ENCODE measurements around the gene E2F4. TPM values are rescaled to one million over a fixed set of nuclear protein-coding genes. Genes with fewer than 3 reads are reported as not detected.

Gene E2F4
- total and polyA plus RNA-seq, 2 of the 13 experiments (the other 11 are each of a cell fraction or from before 2014, with no cell fraction given), result 84.8 to 91.2 TPM

GRCh38 chr16:67142342-67142741 lies 49.6 kb upstream of the E2F4 start:
- in situ Hi-C loops (cut with HindIII; ENCODE audit: extremely low pct_ligation_motif_present, low pct_unique_long_range_greater_than_20kb), result no loop called here
- Histone ChIP-seq H3K9me3 (ENCODE audit: low read length) (no peaks in the 10 kb centered on the region), H3K27me3 (ENCODE audit: control insufficient read depth in 1 of 2, insufficient read depth in 2 of 2, low read length in 2 of 2) (no peaks in the 10 kb centered on the region), H3K4me3 (replicated peaks in 1 of 3; ENCODE audit: insufficient read depth in 1 of 3, low read depth in 2 of 3, low read length in 3 of 3) (no peak overlapping the region), H3K79me2 (ENCODE audit: insufficient read depth, low read length) (no peaks in the 10 kb centered on the region), H3K9ac (ENCODE audit: insufficient read depth, low read depth, low read length) (no peak overlapping the region), H3K4me1 (ENCODE audit: insufficient read depth, low read length) (peaks cover 8% of the 10 kb centered on the region), H2AFZ (ENCODE audit: low read length) (no peak overlapping the region), H3K36me3 (replicated peaks in 1 of 2; ENCODE audit: control insufficient read depth in 1 of 2, insufficient read depth in 2 of 2, low read length in 2 of 2) (peaks cover 81 to 99% of the 10 kb centered on the region in 2 experiments), H3K27ac (ENCODE audit: extremely low read length, insufficient read depth, low read length) (no peak overlapping the region), H4K20me1 (ENCODE audit: insufficient read depth, low read length) (no peaks in the 10 kb centered on the region), H3K4me2 (ENCODE audit: low read depth, low read length) (no peak overlapping the region)
- intact Hi-C loops (cut with micrococcal nuclease; ENCODE audit: unreplicated experiment), result no loop called here
- FAIRE-seq (no peak), DNase-seq (ENCODE audit: low spot score) (no peak), ATAC-seq (no peak; the same call in 2 of the 3 replicates)
- POLR2A ChIA-PET, result interaction anchor here (0.5 to 4.1 kb wide), 2 partner anchors 8 to 119 kb away, joined by 4 to 16 read pairs; partner anchors contain the start of gene B3GNT9
- TF ChIP-seq ZNF329 (CRISPR knock-in tag; IDR thresholded peaks at IDR 0.05; ENCODE audit: low read depth), result no peak
- TF ChIP-seq AGO2 (optimal IDR thresholded peaks at IDR 0.05; ENCODE audit: low read depth, low read length), result peak; percentile 94
- TF ChIP-seq HOXA7 (CRISPR knock-in tag; IDR thresholded peaks at IDR 0.05), result no peak
- CTCF ChIA-PET (ENCODE audit: low intra/inter-chr PET ratio, low total read pairs), result no interaction called here
- BruUV-seq (replicated peaks), result no TSS peak
- WGBS (ENCODE audit: low lambda C conversion rate), result 100% methylated on average over 3 of the region's 9 CpGs

- Histone ChIP-seq H3K4me3 (replicated peaks in 1 of 3; ENCODE audit: insufficient read depth in 1 of 3, low read depth in 2 of 3, low read length in 3 of 3) (no peak overlapping the region), H3K27ac (ENCODE audit: extremely low read length, insufficient read depth, low read length) (no peak overlapping the region), H3K79me2 (ENCODE audit: insufficient read depth, low read length) (no peaks in the 10 kb centered on the region), H3K4me2 (ENCODE audit: low read depth, low read length) (no peak overlapping the region), H2AFZ (ENCODE audit: low read length) (no peak overlapping the region), H4K20me1 (ENCODE audit: insufficient read depth, low read length) (peaks cover 9% of the 10 kb centered on the region; the same call in 1 of the 2 replicates), H3K9ac (ENCODE audit: insufficient read depth, low read depth, low read length) (no peak overlapping the region), H3K27me3 (ENCODE audit: control insufficient read depth in 1 of 2, insufficient read depth in 2 of 2, low read length in 2 of 2) (no peaks in the 10 kb centered on the region), H3K9me3 (ENCODE audit: low read length) (no peaks in the 10 kb centered on the region), H3K4me1 (ENCODE audit: insufficient read depth, low read length) (peaks cover 8% of the 10 kb centered on the region), H3K36me3 (replicated peaks in 1 of 2; ENCODE audit: control insufficient read depth in 1 of 2, insufficient read depth in 2 of 2, low read length in 2 of 2) (peaks cover 70 to 91% of the 10 kb centered on the region in 2 experiments)
- ChIA-PET CTCF (ENCODE audit: low intra/inter-chr PET ratio, low total read pairs) (no interaction called here), POLR2A (no interaction called here)
- no TSS peak for BruUV-seq (replicated peaks)
- WGBS (ENCODE audit: low lambda C conversion rate), result 100% methylated on average over 2 of the region's 2 CpGs
- DNase-seq (ENCODE audit: low spot score), result no peak
- intact Hi-C loops (cut with micrococcal nuclease; ENCODE audit: unreplicated experiment), result no loop called here
- in situ Hi-C loops (cut with HindIII; ENCODE audit: extremely low pct_ligation_motif_present, low pct_unique_long_range_greater_than_20kb), result no loop called here
- no peak for FAIRE-seq
- no peak for ATAC-seq
- TF ChIP-seq FOXC1 (CRISPR knock-in tag; IDR thresholded peaks at IDR 0.05; ENCODE audit: borderline replicate concordance) (no peak), ZBTB10 (CRISPR knock-in tag; IDR thresholded peaks at IDR 0.05; ENCODE audit: borderline replicate concordance) (no peak), POLR2A (IDR thresholded peaks at IDR 0.05; ENCODE audit: insufficient read depth in 1 of 2, low read depth in 2 of 2, low read length in 2 of 2) (0 out of 4 replicates have a peak, but pooled peaks of 1 of the 2 experiments have one; percentile 33), AGO2 (optimal IDR thresholded peaks at IDR 0.05; ENCODE audit: low read depth, low read length) (peak; percentile 63)
Measured at GRCh38 chr16:67144943-67145342, 47.0 kb upstream of the E2F4 start.
